ENCODE results near the gene TMEM131. TPM values are rescaled to one million over a fixed set of nuclear protein-coding genes. Genes with fewer than 3 reads are reported as not detected.

TMEM131 gene
- total and polyA plus RNA-seq, 2 experiments from 2014 or later = 9.2 to 22.7 TPM

- no peak for TF ChIP-seq CTCF (conservative IDR thresholded peaks at IDR 0.05; ENCODE audit: low read depth in 2 of 2)
- no peak for TF ChIP-seq JUNB (IDR thresholded peaks at IDR 0.05; ENCODE audit: unreplicated experiment)
- TF ChIP-seq NANOG (IDR thresholded peaks at IDR 0.05; ENCODE audit: borderline replicate concordance) = no peak
- TF ChIP-seq ZNF462 (CRISPR knock-in tag; IDR thresholded peaks at IDR 0.05) = no peak
- no peak for TF ChIP-seq CREB1 (CRISPR knock-in tag; IDR thresholded peaks at IDR 0.05; ENCODE audit: low read depth)
- TF ChIP-seq ZNF114 (CRISPR knock-in tag; IDR thresholded peaks at IDR 0.05) = no peak
- no peak for TF ChIP-seq STAT1 (IDR thresholded peaks at IDR 0.05; ENCODE audit: unreplicated experiment)
Measured at GRCh38 chr2:97727296-97727695, 268.5 kb downstream of the TMEM131 start (continued).
